ENCODE results near the gene TBCEL.

DNA sequence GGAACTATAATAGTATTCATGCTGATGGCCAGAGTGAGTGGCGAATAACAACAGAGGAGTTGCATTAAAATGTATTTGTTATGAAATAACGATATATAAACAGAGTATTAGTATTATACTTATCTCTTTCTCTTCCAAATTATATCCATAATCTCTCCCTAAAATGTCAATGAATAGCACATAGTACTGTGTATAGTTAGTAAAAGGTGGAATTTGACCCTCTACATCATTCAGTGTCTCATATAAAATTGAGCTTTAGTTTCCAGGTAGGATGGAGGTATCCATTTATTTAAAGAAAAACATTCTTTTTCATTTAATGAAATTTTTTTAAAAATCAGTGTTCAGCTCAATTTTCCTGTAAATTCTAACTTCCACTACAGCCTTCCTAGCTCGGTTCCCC, 42.7 kb downstream of the TBCEL start:
- TF ChIP-seq POLR2A (IDR thresholded peaks at IDR 0.05) (no peak), CTCF (IDR thresholded peaks at IDR 0.05) (no peak)
